Upper lobe of left lung (tissue), 6 donors: ENCODE measurements around the gene LAYN. TPM values are rescaled to one million over a fixed set of nuclear protein-coding genes. Genes with fewer than 3 reads are reported as not detected.

Experiments used
- ATAC-seq, 2 donors: fragments of 200-7000 bp; cut with Tn5 transposase; one replicate each; pipeline ENCODE4 v1.9.1; 2022; ENCODE audit warnings: mild to moderate bottlenecking in 2 of 2, moderate library complexity in 2 of 2; ENCODE audit not compliant: low FRiP score in 2 of 2
- DNase-seq, 2 donors: peaks; one replicate each; pipeline ENCODE4 v3.0.0-alpha.2; 2019 to 2020
- H3K27ac ChIP-seq, 4 donors: fragments of 200-600 bp; sonication (generic); one replicate each; pipeline ENCODE4 v1.5.1; 2016 to 2019
- H3K27me3 ChIP-seq, 4 donors: fragments of 200-600 bp; sonication (generic); one replicate each; pipeline ENCODE4 v1.5.1; 2017 to 2019
- H3K36me3 ChIP-seq, 4 donors: fragments of 200-600 bp; sonication (generic); one replicate each; pipeline ENCODE4 v1.5.1; 2016 to 2019
- H3K4me1 ChIP-seq, 4 donors: fragments of 200-600 bp; sonication (generic); one replicate each; pipeline ENCODE4 v1.5.1; 2018 to 2019
- H3K4me3 ChIP-seq, 4 donors: fragments of 200-600 bp; sonication (generic); one replicate each; pipeline ENCODE4 v1.5.1; 2017 to 2019; ENCODE audit warnings: mild to moderate bottlenecking in 2 of 4, moderate library complexity in 1 of 4
- H3K9me3 ChIP-seq, 4 donors: fragments of 200-600 bp; sonication (generic); one replicate each; pipeline ENCODE4 v1.5.1; 2018 to 2019
- CTCF ChIP-seq, 6 experiments: fragments of 450-650 bp in 4 of 6; fragments of 200-600 bp in 2 of 6; sonication (generic) in 2 of 6; IDR thresholded peaks; one replicate each; pipeline ENCODE4 v1.5.1; 2016 to 2019; ENCODE audit warnings: antibody characterized with exemption in 6 of 6
- EP300 ChIP-seq, 4 donors: sonication (generic); formaldehyde crosslinking; IDR thresholded peaks; one replicate each; pipeline ENCODE4 v1.5.1; 2017; ENCODE audit warnings: antibody characterized with exemption in 4 of 4, control low read depth in 2 of 4
- POLR2A ChIP-seq, 4 donors: fragments of 450-650 bp; IDR thresholded peaks; one replicate each; pipeline ENCODE4 v1.5.1; 2016 to 2017; ENCODE audit warnings: antibody characterized with exemption in 4 of 4, mild to moderate bottlenecking in 2 of 4
- POLR2AphosphoS5 ChIP-seq, 2 donors: sonication (generic); formaldehyde crosslinking; IDR thresholded peaks; one replicate each; pipeline ENCODE4 v1.5.1; 2017; ENCODE audit warnings: antibody characterized with exemption in 2 of 2
- WGBS, 2 donors: methylation state at CpG; one replicate each; pipeline ENCODE4 v1.1.5; 2017 to 2018; 5-methylcytosine and 5-hydroxymethylcytosine counted together
- total RNA-seq, 6 donors: library from RNA; depleted of rRNA in 4 of 6; stranded (reverse); fragments of >200 nt in 4 of 6; gene quantifications; one replicate each; pipeline versions ENCODE4 v1.1.0 to v1.2.1, GENCODE V29; 2016 to 2021
- donor health status: DM: no; HTN: no; CAD: no; lungs with moderate emphysema.
- donor health status: DM: no; HTN: yes; CAD: no; lungs with severe emphysema.

Gene LAYN
- total RNA-seq, 6 donors from 2014 or later, result 3.1 to 46.6 (median 13.9) TPM

GRCh38 chr11:111549869-111550203, 9.3 kb downstream of the LAYN start:
- Histone ChIP-seq H3K9me3 (no peaks in the 10 kb centered on the region), H3K36me3 (peaks cover 0 to 36% (median 0%) of the 10 kb centered on the region in 4 donors), H3K27ac (no peak overlapping the region), H3K4me1 (no peaks in the 10 kb centered on the region), H3K4me3 (no peak overlapping the region), H3K27me3 (no peaks in the 10 kb centered on the region)
- no peak for TF ChIP-seq CTCF (IDR thresholded peaks at IDR 0.05)
- no peak for TF ChIP-seq EP300 (IDR thresholded peaks at IDR 0.05)
- TF ChIP-seq POLR2A (IDR thresholded peaks at IDR 0.05), result no peak
- no peak for TF ChIP-seq POLR2AphosphoS5 (IDR thresholded peaks at IDR 0.05)
- no peak for DNase-seq
- ATAC-seq, result no peak
- WGBS, 2 donors, result 78 to 79% methylated on average over 3 of the region's 3 CpGs

- Histone ChIP-seq H3K27ac (no peak overlapping the region), H3K9me3 (no peaks in the 10 kb centered on the region), H3K4me1 (no peaks in the 10 kb centered on the region), H3K4me3 (no peak overlapping the region), H3K36me3 (peaks cover 0 to 33% (median 0%) of the 10 kb centered on the region in 4 donors), H3K27me3 (no peaks in the 10 kb centered on the region)
- ATAC-seq (no peak), DNase-seq (no peak)
- 88 to 93% methylated on average over 2 of the region's 2 CpGs for WGBS, 2 donors
- no peak for TF ChIP-seq POLR2A (IDR thresholded peaks at IDR 0.05)
- no peak for TF ChIP-seq EP300 (IDR thresholded peaks at IDR 0.05)
- TF ChIP-seq CTCF (IDR thresholded peaks at IDR 0.05), result no peak
- TF ChIP-seq POLR2AphosphoS5 (IDR thresholded peaks at IDR 0.05), result no peak
Measured at GRCh38 chr11:111550258-111550657, 9.7 kb downstream of the LAYN start.

GRCh38 chr11:111554532-111554931, 14.0 kb downstream of the LAYN start:
- peaks cover 0 to 2% (median 0%) of the 10 kb centered on the region in 4 donors for H3K9me3 ChIP-seq
- H3K4me3 ChIP-seq, result no peak overlapping the region
- no peaks in the 10 kb centered on the region for H3K27me3 ChIP-seq
- H3K4me1 ChIP-seq, result no peaks in the 10 kb centered on the region
- no peak for TF ChIP-seq EP300 (IDR thresholded peaks at IDR 0.05)
- no peak for TF ChIP-seq POLR2AphosphoS5 (IDR thresholded peaks at IDR 0.05)
- TF ChIP-seq POLR2A (IDR thresholded peaks at IDR 0.05), result no peak
- TF ChIP-seq CTCF (IDR thresholded peaks at IDR 0.05), result no peak
- DNase-seq, result no peak
- peaks cover 0 to 27% (median 0%) of the 10 kb centered on the region in 4 donors for H3K36me3 ChIP-seq
- no peak overlapping the region for H3K27ac ChIP-seq
- no peak for ATAC-seq

GRCh38 chr11:111555255-111555654, 14.7 kb downstream of the LAYN start:
- TF ChIP-seq POLR2AphosphoS5 (IDR thresholded peaks at IDR 0.05), result no peak
- TF ChIP-seq CTCF (IDR thresholded peaks at IDR 0.05), result no peak
- TF ChIP-seq EP300 (IDR thresholded peaks at IDR 0.05), result no peak
- no peak for TF ChIP-seq POLR2A (IDR thresholded peaks at IDR 0.05)
- Histone ChIP-seq H3K4me3 (no peak overlapping the region), H3K9me3 (peaks cover 0 to 2% (median 0%) of the 10 kb centered on the region in 4 donors), H3K27ac (no peak overlapping the region), H3K27me3 (no peaks in the 10 kb centered on the region), H3K4me1 (no peaks in the 10 kb centered on the region), H3K36me3 (peaks cover 0 to 28% (median 0%) of the 10 kb centered on the region in 4 donors)
- ATAC-seq (no peak), DNase-seq (no peak)

GRCh38 chr11:111557425-111558111, 17.0 kb downstream of the LAYN start:
- Histone ChIP-seq H3K27ac (peak overlapping the region; percentile 43 to 55 (median 52)), H3K36me3 (peaks cover 0 to 41% (median 0%) of the 10 kb centered on the region in 4 donors), H3K27me3 (no peaks in the 10 kb centered on the region), H3K4me3 (no peak overlapping the region), H3K9me3 (peaks cover 0 to 2% (median 0%) of the 10 kb centered on the region in 4 donors), H3K4me1 (no peaks in the 10 kb centered on the region)
- TF ChIP-seq POLR2A (IDR thresholded peaks at IDR 0.05) (no peak), EP300 (IDR thresholded peaks at IDR 0.05) (peak in 1 of 4 donors; percentile 85), POLR2AphosphoS5 (IDR thresholded peaks at IDR 0.05) (peak in 1 of 2 donors; percentile 26), CTCF (IDR thresholded peaks at IDR 0.05) (no peak)
- 69 to 74% methylated on average over 5 of the region's 5 CpGs for WGBS, 2 donors
- DNase-seq, result no peak
- ATAC-seq, result peak in 1 of 2 donors; percentile 54
